Right ventricle myocardium superior (tissue), 1 donor: Measurements from ENCODE around the gene ZFTA. TPM values are rescaled to one million over a fixed set of nuclear protein-coding genes. Genes with fewer than 3 reads are reported as not detected.
"Not testable (repeated sequence)": the region's sequence is repeated elsewhere in the genome, so short reads cannot be mapped to it uniquely, and the experiment has no call there.

Source experiments
- ATAC-seq: fragments of 200-7000 bp; cut with Tn5 transposase; one replicate; pipeline ENCODE4 v1.9.1; 2020; ENCODE audit warnings: mild to moderate bottlenecking; ENCODE audit not compliant: poor library complexity
- DNase-seq: peaks from one replicate; pipeline ENCODE4 v3.0.0-alpha.2; 2020
- intact Hi-C: fragments of 100-400 bp; cut with DNase I; formaldehyde crosslinking; loops from one replicate; pipeline ENCODE4 v1.11.2; 2022
- total RNA-seq: library from RNA; stranded (reverse); fragmentation: NEBNext Ultra II Directional; extraction: Animal tissue kit (Norgen Biotek cat#: 25700); gene quantifications from one replicate; pipeline ENCODE4 v1.2.1, GENCODE V29; 2021
- donor health status: DM: no; HTN: yes; CAD: no; lungs with severe emphysema.

The ZFTA gene
- total RNA-seq, 1 donor from 2014 or later: 12.5 TPM

GRCh38 chr11:63783925-63784592 is 15.5 kb upstream of the ZFTA start:
- intact Hi-C loops: no loop called here
- DNase-seq (no peak), ATAC-seq (no peak)

- intact Hi-C loops: no loop called here
These were observed 14.2 kb upstream of the ZFTA start for GRCh38 chr11:63782749-63783148.

DNA sequence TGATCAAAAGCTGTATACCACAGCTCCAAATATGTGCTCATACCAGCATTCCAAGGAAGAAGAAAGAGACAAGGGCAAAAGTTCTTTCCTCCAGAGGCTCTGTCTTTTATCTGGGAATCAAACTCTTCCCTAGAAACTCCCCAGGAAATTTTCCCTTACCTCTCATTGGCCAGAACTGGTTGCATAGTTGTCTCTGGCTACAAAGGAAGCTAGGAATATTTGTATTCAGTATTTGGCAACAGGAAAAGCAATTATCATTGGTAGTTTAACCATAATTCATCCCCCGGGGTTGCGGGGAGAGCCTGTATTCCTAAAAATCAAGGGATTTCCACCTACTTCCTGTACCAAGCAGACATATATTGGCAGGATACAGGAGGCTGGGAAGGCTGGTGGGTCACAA is 10.5 kb upstream of the ZFTA start:
- DNase-seq (no peak), ATAC-seq (no peak)
- intact Hi-C loops: no loop called here

More at GRCh38 chr11:63782749-63783148, 14.2 kb upstream of the ZFTA start:
- ATAC-seq (no peak), DNase-seq (no peak)

GRCh38 chr11:63775191-63775590 is 6.6 kb upstream of the ZFTA start:
- intact Hi-C loops: no loop called here
- ATAC-seq (no peak), DNase-seq (no peak)

GRCh38 chr11:63771741-63772318 is 3.3 kb upstream of the ZFTA start:
- DNase-seq, ATAC-seq, intact Hi-C loops: not testable (repeated sequence)

GRCh38 chr11:63770763-63771162 is 2.2 kb upstream of the ZFTA start:
- DNase-seq (no peak), ATAC-seq (no peak)
- intact Hi-C loops: no loop called here

DNA sequence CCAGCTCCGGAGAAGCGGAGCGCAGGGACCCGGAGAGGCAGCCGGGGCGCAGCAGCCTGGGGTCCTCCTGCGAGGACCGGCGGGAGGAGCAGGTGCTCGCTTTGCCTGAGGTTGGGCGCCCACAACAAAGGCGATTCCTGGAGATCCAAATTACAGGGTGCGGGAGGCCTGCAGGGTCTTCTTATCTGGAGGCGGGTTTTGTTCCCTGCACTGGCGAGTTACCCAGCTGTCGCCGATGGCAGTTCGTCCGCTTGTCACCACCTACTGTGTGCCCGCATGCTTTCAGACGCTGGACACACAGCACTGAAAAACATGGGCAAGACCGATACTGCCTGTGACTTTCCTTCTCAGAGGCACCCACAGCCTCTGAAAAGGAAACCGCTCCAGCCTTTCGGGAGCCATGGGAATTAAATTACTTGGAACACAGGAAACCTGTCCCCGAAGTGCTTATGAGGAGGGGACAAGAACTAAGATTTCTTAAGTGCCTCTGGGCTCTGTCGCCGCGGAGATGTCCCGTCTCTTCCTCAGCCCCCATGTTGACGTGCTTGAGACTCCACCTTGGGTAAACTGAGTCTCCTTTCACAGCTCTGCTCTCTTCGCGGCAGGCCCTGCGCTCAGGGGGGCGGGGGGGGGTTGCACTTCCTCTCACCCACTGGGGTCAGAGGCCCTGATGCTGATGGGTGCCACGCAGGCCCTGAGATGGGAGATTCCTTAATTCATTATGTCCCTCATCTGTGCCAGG is 1.3 kb upstream of the ZFTA start:
- DNase-seq (no peak), ATAC-seq (peak; percentile 1)
- intact Hi-C loops: loop anchor here (2.0 kb wide), 1 partner anchor 43 kb away; the partner anchor contains the start of gene SPINDOC

- DNase-seq: peak; percentile 58
These were observed 603 bp upstream of the ZFTA start for GRCh38 chr11:63769042-63769713.

GRCh38 chr11:63767565-63768236 is 874 bp downstream of the ZFTA start:
- intact Hi-C loops: loop anchor here (2.0 kb wide), 1 partner anchor 45 kb away; the partner anchor contains the start of gene SPINDOC
- DNase-seq (peak; percentile 68), ATAC-seq (peak; percentile 32)

More at GRCh38 chr11:63769042-63769713, 603 bp upstream of the ZFTA start:
- intact Hi-C loops: loop anchor here (2.0 kb wide), 1 partner anchor 44 kb away; the partner anchor contains the start of gene SPINDOC
- ATAC-seq: peak; percentile 55

GRCh38 chr11:63767267-63767564 is 1.4 kb downstream of the ZFTA start:
- ATAC-seq: no peak
- intact Hi-C loops: no loop called here
- DNase-seq: no peak

- DNase-seq (no peak), ATAC-seq (no peak)
- intact Hi-C loops: no loop called here
These were observed 1.9 kb downstream of the ZFTA start for GRCh38 chr11:63766531-63767235.

GRCh38 chr11:63765688-63766241 is 2.8 kb downstream of the ZFTA start:
- DNase-seq: no peak
- intact Hi-C loops: no loop called here
- no peak for ATAC-seq

GRCh38 chr11:63764679-63765647 is 3.6 kb downstream of the ZFTA start:
- ATAC-seq (no peak), DNase-seq (no peak)
- intact Hi-C loops: no loop called here

DNA sequence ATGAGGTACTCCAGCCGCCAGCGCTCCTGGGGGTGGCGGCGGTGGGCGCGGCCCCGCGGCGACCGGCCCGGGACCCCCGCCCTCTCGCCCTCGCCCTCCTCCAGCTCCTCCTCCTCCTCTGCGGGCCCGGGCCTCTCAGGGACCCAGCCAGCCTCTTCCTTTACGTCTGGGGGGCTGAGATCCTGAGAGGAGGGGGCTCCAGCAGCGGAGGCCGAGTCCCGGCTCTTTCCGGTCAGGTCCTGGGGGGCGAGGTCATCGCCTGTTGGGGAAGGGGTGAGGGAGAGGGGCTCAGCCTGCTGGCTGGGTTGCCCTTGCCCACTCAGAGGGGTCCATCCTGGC is 4.3 kb downstream of the ZFTA start:
- intact Hi-C loops: no loop called here
- ATAC-seq (no peak), DNase-seq (no peak)

GRCh38 chr11:63763496-63764339 is 4.9 kb downstream of the ZFTA start:
- ATAC-seq (peak; percentile 11), DNase-seq (peak; percentile 63)
- intact Hi-C loops: no loop called here
